ENCODE measurements around the gene LTB4R. TPM values are rescaled to one million over a fixed set of nuclear protein-coding genes. Genes with fewer than 3 reads are reported as not detected.

The LTB4R gene
- total RNA-seq, 1 experiment from 2014 or later, result 2.9 TPM

DNA sequence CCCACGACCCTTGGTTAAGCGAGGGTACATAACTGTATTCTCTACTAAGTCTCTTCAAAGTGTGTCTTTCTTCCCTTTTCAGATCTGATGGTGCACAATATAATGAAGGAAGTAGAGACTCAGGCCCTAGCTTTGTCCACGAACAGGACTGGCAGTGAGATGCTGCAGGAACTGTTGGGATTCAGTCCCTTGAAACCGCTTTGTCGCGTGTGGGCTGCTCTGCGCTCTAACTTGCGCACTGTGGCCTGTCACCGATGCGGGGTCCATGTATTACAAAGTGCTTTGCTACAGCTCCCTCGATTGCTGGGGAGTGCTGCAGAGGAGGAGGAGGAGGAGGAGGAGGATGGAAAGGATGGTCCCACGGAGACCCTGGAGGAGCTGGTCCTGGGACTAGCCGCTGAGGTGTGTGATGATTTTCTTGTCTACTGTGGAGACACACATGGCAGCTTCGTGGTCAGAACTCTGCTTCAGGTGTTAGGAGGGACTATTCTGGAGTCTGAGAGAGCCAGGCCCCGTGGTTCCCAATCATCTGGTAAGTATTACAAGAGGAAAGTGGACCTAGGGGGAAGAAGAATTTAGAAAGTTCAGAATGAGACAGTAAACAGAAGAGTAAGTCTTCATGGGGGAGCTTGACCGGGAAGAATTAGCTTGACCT lies 10.8 kb upstream of the LTB4R start:
- no peak for DNase-seq (ENCODE audit: low spot score)

DNA sequence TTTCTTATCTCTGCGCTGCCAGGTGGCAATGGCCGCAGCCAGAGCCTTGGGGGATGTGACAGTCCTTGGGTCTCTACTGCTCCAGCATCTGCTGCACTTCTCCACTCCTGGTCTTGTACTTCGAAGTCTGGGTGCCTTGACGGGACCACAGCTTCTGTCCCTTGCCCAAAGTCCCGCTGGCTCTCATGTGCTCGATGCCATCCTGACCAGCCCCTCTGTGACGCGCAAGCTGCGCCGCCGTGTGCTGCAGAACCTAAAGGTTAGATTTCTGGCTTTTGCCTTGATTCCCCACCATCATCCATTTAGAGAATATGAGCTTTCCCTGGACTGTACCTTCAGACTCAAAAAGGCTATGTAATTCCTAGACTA lies 7.3 kb upstream of the LTB4R start:
- DNase-seq (ENCODE audit: low spot score), result no peak

DNA sequence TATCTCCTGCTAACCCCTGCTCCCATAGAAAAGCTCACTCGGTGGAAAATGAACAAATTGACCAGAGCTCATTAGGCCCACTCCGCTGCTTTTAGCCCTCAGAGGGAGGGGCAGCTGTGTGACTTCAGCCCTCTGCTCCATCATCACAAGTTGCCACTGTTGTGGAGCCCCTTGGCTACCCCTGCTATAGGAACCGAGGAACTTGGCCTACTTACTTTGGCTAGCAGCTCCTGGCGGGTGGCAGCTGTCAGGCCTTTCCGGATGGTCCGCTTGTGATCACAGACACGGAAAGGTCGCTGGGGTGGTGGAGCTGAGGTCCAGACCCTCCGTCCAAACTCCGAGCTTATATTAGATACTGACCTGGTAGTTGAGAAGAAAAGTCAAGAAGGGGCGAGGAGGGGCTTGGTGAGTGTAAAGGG lies 4.1 kb upstream of the LTB4R start:
- DNase-seq (ENCODE audit: low spot score), result no peak

DNA sequence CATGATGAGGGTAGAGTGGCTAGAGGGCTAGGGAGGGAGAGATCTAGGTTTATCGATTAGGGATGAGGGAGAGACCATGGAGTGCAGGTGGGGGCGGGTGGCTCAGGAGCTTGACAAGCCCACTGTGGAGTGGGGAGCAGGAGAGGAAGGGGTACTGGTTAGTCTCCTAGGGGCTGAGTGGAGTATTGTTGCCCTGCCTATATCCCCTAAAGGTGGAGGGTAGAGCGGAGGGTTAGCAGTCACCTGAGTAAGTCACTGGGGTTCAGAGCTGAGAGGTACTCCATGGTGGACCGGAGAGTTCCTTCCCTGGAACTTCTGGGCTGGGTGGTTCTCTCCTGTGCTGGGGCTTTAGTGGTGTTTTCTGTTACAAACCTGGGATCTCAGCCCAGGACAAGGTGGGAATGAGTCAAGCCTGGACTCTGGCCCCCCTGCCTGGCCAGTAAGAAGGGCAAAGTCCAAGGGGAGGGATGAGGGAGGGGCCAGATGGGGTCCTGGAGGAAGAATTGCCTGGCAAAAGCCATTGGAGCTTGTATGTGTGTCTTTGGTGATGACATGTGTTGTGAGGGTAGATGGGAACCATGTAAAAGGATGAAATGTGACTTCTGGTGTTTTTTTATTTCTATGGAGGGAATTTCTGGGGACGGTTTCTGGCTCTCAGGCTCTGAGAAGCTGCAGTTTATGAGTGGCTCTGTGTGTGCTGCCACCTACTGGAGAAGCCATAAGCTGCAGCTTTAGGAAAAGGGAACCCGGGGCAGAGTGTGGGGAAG lies 3.5 kb upstream of the LTB4R start, which contains the start of gene CIDEB:
Gene CIDEB (minus strand): TSS at position 403 of the 767 bp plus-strand sequence. CDS start 119 bp downstream, at position 284.
- peak; percentile 40 for DNase-seq (ENCODE audit: low spot score)

DNA sequence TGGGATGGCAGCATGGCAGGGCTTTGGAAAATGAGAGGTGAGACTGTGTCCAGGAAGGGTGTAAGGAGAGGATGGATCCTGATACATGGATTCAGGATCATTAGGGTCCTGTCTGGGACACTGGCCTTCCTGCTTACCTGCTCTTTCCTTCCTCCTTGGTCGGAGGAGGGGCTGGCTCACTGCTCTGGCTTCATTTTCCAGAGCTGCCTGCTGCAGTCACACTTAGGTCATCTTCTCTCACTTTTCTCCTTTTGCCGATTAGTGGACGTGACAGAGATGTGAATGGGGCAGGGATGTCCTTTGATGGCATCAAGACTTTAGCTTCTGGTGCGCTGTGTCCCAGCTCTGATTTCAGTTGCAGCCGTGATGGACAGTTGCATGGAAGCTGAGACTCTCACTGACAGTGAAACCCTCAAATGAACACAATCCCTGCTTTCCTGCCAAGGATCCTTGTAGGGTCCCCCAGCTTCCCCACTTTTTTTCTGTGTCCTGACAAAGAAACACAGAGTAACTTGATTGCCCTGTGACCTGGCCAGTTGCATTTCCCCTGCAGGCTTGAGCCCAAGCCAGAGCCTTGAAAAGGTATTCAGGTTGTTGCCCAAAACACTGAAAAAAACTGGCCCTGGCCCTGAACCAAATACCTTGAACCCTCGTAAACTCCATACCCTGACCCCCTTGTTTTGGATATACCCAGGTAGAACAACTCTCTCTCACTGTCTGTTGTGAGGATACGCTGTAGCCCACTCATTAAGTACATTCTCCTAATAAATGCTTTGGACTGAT lies 2.8 kb upstream of the LTB4R start:
- DNase-seq (ENCODE audit: low spot score), result no peak

DNA sequence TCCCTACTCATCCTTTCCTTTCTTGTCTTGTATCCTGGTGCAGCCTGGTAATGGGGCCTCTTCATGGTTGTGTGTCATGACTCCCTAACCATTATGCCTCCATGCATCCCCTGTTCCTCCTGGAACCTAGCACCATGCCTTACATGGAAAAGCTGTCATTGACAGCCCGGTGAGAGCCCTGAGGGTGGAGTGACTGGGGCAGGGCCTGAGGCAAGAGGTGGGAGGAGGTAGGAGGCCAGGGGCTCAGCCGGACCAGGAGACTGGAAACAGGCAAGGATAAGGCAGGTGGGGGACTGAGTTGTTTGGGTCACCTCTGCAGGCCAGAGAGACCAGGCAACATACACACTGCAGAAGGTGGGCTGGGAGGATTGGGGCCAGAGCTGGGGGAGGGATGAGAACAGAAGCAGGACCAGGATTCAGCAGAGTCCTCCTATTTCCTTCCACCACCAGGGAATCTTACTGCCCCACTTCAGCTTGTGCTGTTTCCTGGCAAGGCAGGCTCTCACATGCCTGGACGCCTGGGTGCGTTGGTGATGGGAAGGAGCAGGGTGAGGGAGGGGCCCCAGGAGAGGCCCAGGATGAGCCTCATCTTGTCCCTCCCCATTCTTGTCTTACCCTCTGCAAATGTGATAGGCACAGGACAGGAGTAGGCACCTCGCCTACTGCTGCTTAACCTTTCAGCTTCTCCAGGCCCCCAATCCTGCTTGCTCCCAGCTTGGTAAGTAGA lies 1.6 kb upstream of the LTB4R start, which contains the start of gene LTB4R2:
Gene LTB4R2 (plus strand): TSS at position 603 of the 727 bp plus-strand sequence. CDS start 525 bp downstream, outside the sequence.
- DNase-seq (ENCODE audit: low spot score), result no peak

DNA sequence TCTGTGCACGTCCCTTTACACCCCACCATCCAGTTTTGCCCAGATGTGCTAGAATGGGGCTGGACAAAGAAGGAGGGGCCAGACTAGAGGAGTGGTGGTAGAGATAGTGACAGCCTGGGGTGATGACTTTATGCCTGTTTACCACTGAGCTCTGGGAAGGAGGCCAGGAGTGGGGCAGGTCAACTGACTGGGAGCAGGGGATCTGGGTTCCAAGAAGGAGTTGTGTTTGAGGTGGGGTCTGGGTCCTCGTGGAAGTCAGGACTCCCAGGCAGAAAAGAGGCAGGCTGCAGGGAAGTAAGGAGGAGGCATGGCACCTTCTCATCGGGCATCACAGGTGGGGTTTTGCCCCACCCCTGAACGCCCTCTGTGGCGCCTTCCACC lies 1.0 kb upstream of the LTB4R start:
- no peak for DNase-seq (ENCODE audit: low spot score)

DNA sequence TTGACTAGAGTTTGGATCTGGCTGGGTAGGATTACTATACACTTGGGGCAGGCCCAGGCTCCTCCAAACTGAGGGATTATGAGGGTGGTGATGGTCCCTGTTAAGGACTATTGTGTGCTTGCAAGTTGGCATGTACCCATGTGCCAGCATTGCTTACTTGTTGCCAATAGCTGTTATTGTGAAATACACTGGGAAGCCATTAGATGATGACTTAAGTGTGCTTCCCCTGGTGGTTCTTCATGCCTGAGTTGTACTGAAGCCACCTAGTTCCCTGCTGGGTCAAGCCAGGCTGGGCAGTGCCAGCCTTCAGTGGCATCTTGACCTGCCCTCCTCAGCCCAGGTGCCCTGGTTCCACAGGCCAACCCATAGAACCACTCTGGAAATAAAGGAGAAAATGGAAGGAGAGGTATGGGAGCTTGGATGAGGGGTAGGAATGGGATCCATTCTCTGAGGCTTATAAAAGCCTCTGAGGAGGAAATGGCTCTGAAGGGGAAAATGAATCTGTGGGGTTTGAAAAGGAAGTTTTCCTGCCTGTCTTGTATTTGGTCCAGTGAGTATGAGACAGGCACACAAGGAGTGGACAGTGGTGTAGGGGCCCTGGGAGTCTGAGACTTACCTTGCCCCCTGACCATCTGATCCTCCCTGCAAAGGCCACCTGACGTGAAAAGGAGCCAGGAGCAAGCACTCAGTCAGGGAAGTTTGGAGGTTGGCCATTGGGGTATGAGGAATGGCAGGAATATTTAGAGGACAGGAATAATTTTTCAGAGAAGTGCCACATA lies 724 bp downstream of the LTB4R start:
- DNase-seq (ENCODE audit: low spot score), result no peak

DNA sequence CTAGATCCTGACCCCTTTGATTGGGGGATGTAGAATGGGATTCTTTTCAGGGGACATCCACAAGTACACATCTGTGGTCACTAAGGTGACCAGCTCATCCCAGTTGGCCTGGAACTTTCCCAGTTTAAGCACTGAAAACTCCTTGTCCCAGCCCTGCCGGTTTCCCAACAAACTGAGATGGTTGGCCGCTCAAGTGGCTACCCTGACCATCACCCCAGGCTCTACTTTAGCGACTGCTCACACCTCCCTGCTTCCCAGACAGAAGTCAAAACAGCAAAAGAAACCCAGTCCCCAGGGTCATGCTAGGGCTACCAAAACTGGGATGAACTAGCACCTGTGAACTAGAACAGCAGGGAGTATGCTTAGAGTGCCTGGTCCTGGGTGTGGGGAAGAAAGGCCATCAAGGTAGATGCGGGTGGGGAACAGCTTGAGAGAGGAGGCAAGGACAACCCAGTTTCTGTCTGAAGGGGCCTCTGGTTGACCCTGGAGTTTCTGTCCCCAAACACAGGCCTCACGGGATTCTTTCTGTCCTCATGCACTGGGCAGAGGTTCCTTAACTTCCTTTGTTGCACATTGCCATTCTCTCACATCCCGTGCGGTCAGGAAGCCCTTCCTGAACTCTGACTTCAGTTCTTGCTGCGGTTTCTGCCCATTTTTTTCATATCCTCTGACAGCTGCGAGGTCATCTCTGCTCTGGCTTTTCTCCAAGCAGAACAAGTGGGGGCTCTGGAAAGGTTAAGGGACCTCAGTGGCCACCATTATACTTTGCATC lies 1.6 kb downstream of the LTB4R start:
- no peak for DNase-seq (ENCODE audit: low spot score)

DNA sequence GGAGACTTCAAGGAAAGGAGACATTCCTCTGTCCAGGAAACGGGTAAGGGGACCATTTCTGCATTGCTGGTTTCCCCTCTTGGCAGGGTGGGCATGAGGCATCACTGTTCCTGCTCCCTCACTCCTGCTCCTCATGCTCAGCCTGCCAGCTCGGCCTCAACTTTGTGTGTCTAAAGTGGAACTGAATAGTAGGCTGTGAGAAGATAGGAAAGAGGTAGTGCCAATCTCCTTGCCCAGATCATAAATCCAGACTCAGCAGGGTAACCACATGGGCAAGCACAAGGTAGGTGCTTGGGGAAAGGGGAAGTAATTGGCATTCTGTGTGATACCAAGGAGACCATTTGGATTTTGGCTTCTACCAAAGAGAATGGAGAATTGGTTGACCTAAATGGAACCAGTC lies 2.6 kb downstream of the LTB4R start:
- DNase-seq (ENCODE audit: low spot score), result no peak

DNA sequence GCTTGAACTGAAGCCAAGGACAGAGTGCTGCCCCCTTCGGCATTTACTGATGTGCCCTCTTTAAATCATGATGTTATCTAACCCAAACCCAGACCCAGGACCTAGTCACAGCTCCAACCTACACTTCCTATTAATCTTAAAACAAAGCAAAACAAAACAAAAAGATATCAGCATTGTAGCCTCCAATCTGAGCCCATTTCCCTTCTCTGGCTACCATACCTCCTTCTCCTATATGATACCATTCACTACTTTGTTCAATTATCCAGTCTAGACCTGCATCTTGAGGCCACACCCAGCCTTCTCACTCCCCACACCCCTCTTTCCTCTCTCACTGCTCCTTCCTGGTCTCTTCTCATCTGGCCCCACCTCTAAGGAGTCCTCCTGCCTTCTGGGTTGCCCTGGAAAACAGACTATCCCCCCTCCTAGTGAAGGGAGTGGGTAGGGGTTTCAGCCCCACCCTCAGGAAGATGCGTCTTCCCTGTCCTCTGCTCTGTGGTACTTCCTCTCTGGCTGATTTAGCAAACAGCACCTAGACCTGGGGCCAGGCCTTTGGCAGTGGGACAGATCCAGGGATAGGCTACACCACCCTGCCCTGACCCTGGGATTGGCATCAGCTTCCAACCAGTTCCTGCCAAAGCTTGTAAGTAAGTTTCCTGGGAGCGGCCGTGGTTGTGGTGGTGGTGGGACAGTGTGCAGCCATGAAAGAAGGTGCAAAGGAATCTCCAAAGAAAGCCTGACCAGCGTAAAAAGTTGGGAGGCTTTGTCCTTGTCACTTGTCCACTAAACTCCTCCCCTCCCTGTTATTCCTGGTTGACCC lies 3.3 kb downstream of the LTB4R start:
- DNase-seq (ENCODE audit: low spot score), result no peak

DNA sequence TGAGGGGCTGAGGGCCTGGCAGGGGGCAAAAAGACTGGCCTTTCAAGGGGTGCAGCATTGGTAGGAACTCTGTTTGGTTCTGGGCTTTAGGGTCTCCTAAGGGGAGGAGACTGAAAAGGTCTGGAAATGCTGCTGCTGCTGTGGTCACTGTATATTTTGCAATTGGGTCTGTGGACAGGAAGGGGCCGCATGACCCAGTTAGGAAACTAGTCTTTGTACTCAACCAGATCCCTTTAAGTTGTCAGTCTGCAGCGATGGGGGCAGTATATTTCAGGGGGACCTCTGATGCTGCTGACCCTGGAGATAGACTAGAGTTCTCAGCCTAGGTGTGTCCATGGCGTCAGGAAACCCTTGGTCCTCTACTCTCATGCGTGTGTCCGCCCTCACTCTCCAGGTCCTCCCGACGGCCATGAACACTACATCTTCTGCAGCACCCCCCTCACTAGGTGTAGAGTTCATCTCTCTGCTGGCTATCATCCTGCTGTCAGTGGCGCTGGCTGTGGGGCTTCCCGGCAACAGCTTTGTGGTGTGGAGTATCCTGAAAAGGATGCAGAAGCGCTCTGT lies 4.0 kb downstream of the LTB4R start:
- DNase-seq (ENCODE audit: low spot score), result no peak

DNA sequence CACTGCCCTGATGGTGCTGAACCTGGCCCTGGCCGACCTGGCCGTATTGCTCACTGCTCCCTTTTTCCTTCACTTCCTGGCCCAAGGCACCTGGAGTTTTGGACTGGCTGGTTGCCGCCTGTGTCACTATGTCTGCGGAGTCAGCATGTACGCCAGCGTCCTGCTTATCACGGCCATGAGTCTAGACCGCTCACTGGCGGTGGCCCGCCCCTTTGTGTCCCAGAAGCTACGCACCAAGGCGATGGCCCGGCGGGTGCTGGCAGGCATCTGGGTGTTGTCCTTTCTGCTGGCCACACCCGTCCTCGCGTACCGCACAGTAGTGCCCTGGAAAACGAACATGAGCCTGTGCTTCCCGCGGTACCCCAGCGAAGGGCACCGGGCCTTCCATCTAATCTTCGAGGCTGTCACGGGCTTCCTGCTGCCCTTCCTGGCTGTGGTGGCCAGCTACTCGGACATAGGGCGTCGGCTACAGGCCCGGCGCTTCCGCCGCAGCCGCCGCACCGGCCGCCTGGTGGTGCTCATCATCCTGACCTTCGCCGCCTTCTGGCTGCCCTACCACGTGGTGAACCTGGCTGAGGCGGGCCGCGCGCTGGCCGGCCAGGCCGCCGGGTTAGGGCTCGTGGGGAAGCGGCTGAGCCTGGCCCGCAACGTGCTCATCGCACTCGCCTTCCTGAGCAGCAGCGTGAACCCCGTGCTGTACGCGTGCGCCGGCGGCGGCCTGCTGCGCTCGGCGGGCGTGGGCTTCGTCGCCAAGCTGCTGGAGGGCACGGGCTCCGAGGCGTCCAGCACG lies 4.7 kb downstream of the LTB4R start:
- no peak for DNase-seq (ENCODE audit: low spot score)

DNA sequence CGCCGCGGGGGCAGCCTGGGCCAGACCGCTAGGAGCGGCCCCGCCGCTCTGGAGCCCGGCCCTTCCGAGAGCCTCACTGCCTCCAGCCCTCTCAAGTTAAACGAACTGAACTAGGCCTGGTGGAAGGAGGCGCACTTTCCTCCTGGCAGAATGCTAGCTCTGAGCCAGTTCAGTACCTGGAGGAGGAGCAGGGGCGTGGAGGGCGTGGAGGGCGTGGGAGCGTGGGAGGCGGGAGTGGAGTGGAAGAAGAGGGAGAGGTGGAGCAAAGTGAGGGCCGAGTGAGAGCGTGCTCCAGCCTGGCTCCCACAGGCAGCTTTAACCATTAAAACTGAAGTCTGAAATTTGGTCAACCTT lies 5.3 kb downstream of the LTB4R start:
- no peak for DNase-seq (ENCODE audit: low spot score)

DNA sequence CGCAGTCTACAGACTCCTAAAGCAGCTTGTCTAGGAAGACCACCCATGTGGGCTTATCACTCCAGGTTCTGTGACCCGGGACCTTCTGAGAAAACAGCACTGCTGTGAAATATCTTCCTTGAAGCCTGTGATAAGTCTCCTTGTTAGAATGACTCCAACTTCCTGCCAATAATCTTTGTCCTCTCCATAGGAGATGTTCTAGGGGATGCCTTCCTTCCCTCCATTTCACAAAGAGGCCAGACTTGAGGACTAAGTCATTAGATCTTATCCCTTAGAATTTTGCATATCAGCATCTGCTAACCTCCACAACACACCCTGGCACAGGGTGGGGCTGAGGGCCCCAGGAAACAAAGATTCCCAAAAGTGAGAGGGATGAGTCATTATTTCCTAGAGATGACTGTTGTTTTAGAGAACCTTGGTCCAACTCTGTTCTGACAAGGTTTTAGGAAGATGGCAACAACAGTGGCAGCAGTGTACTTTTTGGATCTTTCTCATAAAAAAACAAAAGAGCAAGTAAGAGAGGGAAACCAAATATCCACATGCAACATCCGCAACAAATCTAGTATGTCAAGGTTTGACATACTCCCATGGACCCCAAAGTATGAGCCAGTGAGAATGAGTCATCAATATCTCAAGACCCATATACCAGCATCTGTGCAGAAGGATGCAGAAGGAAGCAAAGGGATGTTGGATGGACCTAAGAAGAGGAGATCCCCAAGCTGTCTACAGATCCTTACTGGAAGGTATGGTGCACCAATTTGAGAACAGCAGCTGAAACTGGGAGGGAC lies 6.0 kb downstream of the LTB4R start:
- peak; percentile 52 for DNase-seq (ENCODE audit: low spot score)

DNA sequence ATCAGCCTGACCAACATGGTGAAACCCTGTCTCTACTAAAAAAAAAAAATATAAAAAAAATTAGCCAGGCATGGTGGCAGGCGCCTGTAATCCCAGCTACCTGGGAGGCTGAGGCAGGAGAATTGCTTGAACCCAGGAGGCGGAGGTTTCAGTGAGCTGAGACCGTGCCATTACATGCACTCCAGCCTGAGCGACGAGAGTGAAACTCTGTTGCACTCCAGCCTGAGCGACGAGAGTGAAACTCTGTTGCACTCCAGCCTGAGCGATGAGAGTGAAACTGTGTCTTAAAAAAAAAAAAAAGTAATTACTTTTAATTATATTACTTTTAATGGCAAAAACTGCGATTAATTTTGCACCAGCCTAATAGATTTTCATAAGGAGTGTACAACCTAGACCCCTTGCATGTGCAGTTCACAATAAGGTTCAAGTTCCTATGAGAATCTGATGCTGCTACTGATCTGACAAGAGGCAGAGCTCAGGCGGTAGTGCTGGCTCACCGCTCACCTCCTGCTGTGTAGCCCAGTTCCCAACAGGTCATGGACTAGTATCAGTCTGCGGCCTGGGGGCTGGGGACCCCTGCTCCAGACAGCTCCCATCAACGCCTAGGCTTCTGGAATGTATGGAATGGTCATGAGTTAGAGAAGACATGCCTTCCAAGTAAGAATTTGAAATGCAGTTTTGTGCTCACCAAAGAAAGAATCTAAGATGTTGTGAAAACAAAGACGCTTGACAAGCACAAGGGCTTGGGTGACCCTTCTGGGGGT lies 10.1 kb downstream of the LTB4R start:
- DNase-seq (ENCODE audit: low spot score), result no peak

DNA sequence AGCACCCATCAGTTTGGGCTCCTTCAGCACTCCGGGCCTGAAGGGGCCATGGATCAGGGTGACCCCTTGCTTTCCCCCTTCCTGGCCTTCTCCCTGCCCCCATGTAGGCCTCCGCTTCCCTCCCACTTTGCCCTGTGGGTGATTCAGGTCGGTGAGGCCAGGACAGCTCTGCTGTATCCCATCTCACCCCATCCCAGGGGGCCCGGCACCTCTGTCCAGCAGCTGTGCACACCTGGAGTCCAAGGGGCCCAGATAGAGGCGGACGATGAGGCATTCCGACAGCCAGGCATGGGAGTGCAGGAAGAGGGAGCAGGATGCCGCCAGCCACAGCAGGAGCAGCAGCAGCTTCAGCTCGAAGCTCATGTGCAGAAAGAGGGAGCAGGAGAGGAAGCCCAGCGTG lies 11.4 kb downstream of the LTB4R start:
- no peak for DNase-seq (ENCODE audit: low spot score)
